Uterus (tissue), 4 donors: ENCODE measurements around the gene MSH2. TPM values are rescaled to one million over a fixed set of nuclear protein-coding genes. Genes with fewer than 3 reads are reported as not detected.

Experiments used
- DNase-seq, 2 donors: peaks; one replicate each; pipeline ENCODE4 v3.0.0-alpha.2; 2019 to 2020
- H3K27ac ChIP-seq, 2 donors: fragments of 200-600 bp; sonication (generic); 1 replicate in 1 of 2; 2 replicates in 1 of 2; pipeline ENCODE4 v1.5.1; 2016 to 2018
- H3K27me3 ChIP-seq, 2 donors: fragments of 200-600 bp; sonication (generic); one replicate each; pipeline ENCODE4 v1.5.1; 2018 to 2019; ENCODE audit warnings: control low read depth in 1 of 2
- H3K36me3 ChIP-seq, 2 donors: fragments of 200-600 bp; sonication (generic); one replicate each; pipeline ENCODE4 v1.5.1; 2019; ENCODE audit warnings: control low read depth in 1 of 2
- H3K4me1 ChIP-seq, 2 donors: fragments of 200-600 bp; sonication (generic); one replicate each; pipeline ENCODE4 v1.5.1; 2018 to 2019; ENCODE audit warnings: control low read depth in 1 of 2
- H3K4me3 ChIP-seq, 2 donors: fragments of 200-600 bp; sonication (generic); 1 replicate in 1 of 2; 2 replicates in 1 of 2; pipeline ENCODE4 v1.5.1; 2018 to 2019; ENCODE audit warnings: mild to moderate bottlenecking in 1 of 2
- H3K9me3 ChIP-seq, 2 donors: fragments of 200-600 bp; sonication (generic); one replicate each; pipeline ENCODE4 v1.5.1; 2019; ENCODE audit warnings: control low read depth in 1 of 2
- POLR2A ChIP-seq, 2 donors: fragments of 450-650 bp; IDR thresholded peaks; one replicate each; pipeline ENCODE4 v1.6.1; 2016; ENCODE audit warnings: antibody characterized with exemption in 2 of 2, mild to moderate bottlenecking in 1 of 2, moderate library complexity in 1 of 2
- intact Hi-C: fragments of 100-400 bp; cut with DNase I; formaldehyde crosslinking; loops from one replicate; pipeline ENCODE4 v1.15.1; 2023; ENCODE audit warnings: low total_unique reads
- total RNA-seq, 4 donors: library from RNA; depleted of rRNA in 3 of 4; stranded (reverse); fragments of >200 nt in 3 of 4; gene quantifications; one replicate each; pipeline versions ENCODE4 v1.1.0 to v1.2.4, GENCODE V29; 2014 to 2023
- TF ChIP-seq, protein P1 (sequence below), 4 experiments: fragments of 200-600 bp in 2 of 4; fragments of 450-650 bp in 2 of 4; sonication (generic) in 2 of 4; IDR thresholded peaks; one replicate each; pipeline ENCODE4 v1.5.1; 2016 to 2019; ENCODE audit warnings: antibody characterized with exemption in 4 of 4, mild to moderate bottlenecking in 2 of 4, moderate library complexity in 1 of 4
- donor health status: DM: yes; HTN: yes; CAD: no.

Gene MSH2
- total RNA-seq, 4 donors from 2014 or later = 13.5 to 76.7 (median 24.6) TPM

DNA sequence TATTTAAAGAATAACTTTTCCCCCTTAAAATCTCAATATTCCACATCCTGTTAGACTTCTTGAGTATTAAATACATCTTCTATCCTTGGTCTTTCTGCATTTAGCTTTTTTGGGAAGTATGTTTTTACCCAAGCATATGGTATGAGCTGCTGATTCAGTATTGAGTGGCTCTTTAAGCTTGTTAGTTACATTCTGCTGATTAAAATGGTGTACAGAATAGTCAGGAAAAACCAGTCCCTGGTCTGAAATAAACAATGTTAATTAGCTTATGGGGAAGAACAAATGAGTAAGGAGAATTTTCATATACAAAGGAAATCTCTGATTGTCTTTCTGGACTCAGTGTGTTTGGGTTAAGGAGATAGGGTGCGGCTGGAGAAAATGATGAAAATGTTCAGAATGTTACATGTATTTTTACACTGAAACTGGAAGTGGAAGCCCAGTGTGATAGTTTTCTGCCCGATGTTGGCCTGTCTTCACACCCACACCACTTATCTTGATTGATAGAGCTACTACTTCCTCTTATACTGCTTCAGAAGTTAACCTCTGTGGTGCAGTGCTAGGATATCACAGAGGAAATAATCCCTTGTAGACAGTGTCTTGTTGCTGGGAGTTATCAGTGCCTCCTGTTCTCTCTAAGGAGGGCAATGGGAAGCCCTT is 84.0 kb downstream of the MSH2 start:
- Histone ChIP-seq H3K9me3 (no peaks in the 10 kb centered on the region), H3K36me3 (no peaks in the 10 kb centered on the region), H3K4me1 (no peaks in the 10 kb centered on the region), H3K27me3 (no peaks in the 10 kb centered on the region), H3K27ac (no peak overlapping the region), H3K4me3 (no peak overlapping the region)
- no peak for DNase-seq
- TF ChIP-seq POLR2A (IDR thresholded peaks at IDR 0.05) = no peak
- TF ChIP-seq, protein P1, sequence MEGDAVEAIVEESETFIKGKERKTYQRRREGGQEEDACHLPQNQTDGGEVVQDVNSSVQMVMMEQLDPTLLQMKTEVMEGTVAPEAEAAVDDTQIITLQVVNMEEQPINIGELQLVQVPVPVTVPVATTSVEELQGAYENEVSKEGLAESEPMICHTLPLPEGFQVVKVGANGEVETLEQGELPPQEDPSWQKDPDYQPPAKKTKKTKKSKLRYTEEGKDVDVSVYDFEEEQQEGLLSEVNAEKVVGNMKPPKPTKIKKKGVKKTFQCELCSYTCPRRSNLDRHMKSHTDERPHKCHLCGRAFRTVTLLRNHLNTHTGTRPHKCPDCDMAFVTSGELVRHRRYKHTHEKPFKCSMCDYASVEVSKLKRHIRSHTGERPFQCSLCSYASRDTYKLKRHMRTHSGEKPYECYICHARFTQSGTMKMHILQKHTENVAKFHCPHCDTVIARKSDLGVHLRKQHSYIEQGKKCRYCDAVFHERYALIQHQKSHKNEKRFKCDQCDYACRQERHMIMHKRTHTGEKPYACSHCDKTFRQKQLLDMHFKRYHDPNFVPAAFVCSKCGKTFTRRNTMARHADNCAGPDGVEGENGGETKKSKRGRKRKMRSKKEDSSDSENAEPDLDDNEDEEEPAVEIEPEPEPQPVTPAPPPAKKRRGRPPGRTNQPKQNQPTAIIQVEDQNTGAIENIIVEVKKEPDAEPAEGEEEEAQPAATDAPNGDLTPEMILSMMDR (IDR thresholded peaks at IDR 0.05) = no peak
- intact Hi-C loops = no loop called here

DNA sequence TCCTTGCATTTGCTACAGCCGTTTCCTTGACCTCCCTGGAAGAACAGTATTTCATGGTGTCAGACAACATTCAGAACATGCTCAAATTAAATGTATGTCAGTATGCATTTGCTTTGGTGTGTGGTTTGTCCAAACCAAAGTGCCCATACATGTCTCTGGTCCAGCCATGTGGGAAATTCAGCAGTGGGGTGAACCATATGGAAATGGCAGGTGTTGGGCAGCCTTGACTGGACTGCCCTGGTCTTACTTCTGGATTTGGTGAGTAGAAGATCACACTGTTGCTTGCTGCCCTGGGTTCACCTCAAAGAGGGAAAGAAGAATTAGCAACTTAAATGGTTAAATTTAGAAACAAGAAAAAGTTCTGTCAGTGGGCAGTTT is 84.5 kb downstream of the MSH2 start:
- Histone ChIP-seq H3K4me3 (no peak overlapping the region), H3K27ac (no peak overlapping the region), H3K4me1 (no peaks in the 10 kb centered on the region), H3K27me3 (no peaks in the 10 kb centered on the region), H3K9me3 (no peaks in the 10 kb centered on the region), H3K36me3 (no peaks in the 10 kb centered on the region)
- no peak for DNase-seq
- TF ChIP-seq, protein P1 (IDR thresholded peaks at IDR 0.05) = no peak
- TF ChIP-seq POLR2A (IDR thresholded peaks at IDR 0.05) = no peak
- intact Hi-C loops = no loop called here

DNA sequence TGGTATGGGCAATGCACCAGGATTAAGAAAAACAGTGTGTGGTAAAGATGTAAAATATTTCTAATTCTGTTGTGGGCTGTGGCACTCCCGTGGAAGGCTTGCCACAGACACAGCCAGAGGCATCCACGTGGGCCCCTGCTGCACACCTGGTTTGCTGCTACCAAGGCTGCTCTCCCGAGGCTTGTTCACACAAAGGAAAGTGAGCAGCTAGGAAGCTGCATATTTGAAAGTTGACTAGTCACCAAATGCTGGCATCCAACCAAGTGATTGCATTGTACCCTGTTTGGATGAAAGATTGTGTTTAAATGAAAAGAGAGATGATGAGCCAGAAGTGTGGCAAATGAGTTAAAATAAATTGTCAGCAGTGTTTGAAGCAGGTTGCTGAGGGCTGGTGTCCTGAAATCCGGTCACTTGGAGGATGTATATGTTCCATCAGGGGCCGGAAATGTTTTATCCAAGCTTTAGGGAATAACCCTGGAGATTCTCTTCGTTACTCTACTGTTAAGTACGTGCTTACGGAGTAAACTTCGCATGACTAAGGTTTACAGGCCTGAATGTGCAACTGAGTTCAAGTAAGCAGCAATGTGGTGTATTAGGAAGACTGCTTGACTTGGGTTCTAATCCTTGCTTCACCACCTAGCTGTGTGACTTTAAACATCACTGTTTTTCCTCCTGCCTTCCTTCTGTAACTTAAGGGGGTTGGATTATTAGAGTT is 86.1 kb downstream of the MSH2 start:
- no peak overlapping the region for H3K4me3 ChIP-seq
- intact Hi-C loops = no loop called here
- no peaks in the 10 kb centered on the region for H3K27me3 ChIP-seq
- TF ChIP-seq, protein P1 (IDR thresholded peaks at IDR 0.05) = no peak
- no peak for TF ChIP-seq POLR2A (IDR thresholded peaks at IDR 0.05)
- no peaks in the 10 kb centered on the region for H3K9me3 ChIP-seq
- no peaks in the 10 kb centered on the region for H3K36me3 ChIP-seq
- H3K4me1 ChIP-seq = no peaks in the 10 kb centered on the region
- no peak for DNase-seq
- no peak overlapping the region for H3K27ac ChIP-seq

DNA sequence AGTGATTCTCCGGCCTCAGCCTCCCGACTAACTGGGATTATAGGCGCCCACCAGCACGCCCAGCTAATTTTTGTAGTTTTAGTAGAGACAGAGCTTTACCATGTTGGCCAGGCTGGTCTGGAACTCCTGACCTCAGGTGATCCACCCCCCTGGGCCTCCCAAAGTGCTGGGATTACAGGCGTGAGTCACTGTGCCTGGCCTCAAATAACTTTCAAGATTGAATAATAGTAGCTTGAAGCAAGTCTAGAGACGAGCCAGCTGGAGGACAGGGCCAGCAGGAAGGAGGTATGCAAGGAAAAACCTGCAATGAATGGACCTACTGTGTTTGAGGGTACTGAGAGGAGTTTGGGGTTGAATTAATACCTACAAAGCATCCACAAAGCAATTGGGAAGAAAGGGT is 87.5 kb downstream of the MSH2 start:
- intact Hi-C loops = no loop called here

More for the DNA sequence above, 87.5 kb downstream of the MSH2 start:
- Histone ChIP-seq H3K36me3 (no peaks in the 10 kb centered on the region), H3K4me1 (no peaks in the 10 kb centered on the region), H3K27me3 (no peaks in the 10 kb centered on the region), H3K4me3 (no peak overlapping the region), H3K9me3 (no peaks in the 10 kb centered on the region), H3K27ac (no peak overlapping the region)
- TF ChIP-seq POLR2A (IDR thresholded peaks at IDR 0.05) = no peak
- TF ChIP-seq, protein P1 (IDR thresholded peaks at IDR 0.05) = no peak
- DNase-seq = no peak
